Panc1 (cell line): ENCODE data around the gene MZT2B. TPM values are rescaled to one million over a fixed set of nuclear protein-coding genes. Genes with fewer than 3 reads are reported as not detected.
"Not testable (repeated sequence)": the region's sequence is repeated elsewhere in the genome, so short reads cannot be mapped to it uniquely, and the experiment has no call there.

Experiments used
- ATAC-seq: fragments of 200-7000 bp; cut with Tn5 transposase; 2 replicates; pipeline ENCODE4 v1.9.1; 2020; ENCODE audit warnings: mild to moderate bottlenecking, moderate library complexity
- BruUV-seq: library from RNA; stranded (reverse); fragments of 400-500 nt; replicated peaks from 2 replicates; lab custom pipeline; 2021; lab: Mats Ljungman, UMichigan
- CTCF ChIA-PET: fragments of 300-600 bp; sonication (Branson Sonifier 250); formaldehyde crosslinking; loops from one replicate; lab custom pipeline; 2022; ENCODE audit warnings: antibody characterized with exemption; lab: Charles Lee
- POLR2A ChIA-PET: fragments of 300-600 bp; sonication (Branson Sonifier 250); formaldehyde crosslinking; loops from one replicate; lab custom pipeline; 2022; ENCODE audit warnings: antibody characterized with exemption; lab: Charles Lee
- DNase-seq: peaks from one replicate; pipeline ENCODE4 v3.0.0-alpha.2; 2010; ENCODE audit warnings: low read depth, low spot score
- H3K27ac ChIP-seq: 2 replicates; pipeline ENCODE4 v1.5.1; 2011; ENCODE audit warnings: mild to moderate bottlenecking, low read length, inconsistent platforms
- H3K27me3 ChIP-seq: fragments of 200-500 bp; sonication (Bioruptor generic); 2 replicates; pipeline ENCODE4 v1.6.0; 2014; ENCODE audit warnings: low read length, inconsistent platforms; ENCODE audit not compliant: control insufficient read depth, insufficient read depth
- H3K36me3 ChIP-seq: fragments of 200-500 bp; sonication (Bioruptor generic); 2 replicates; pipeline ENCODE4 v1.5.1; 2014; ENCODE audit warnings: inconsistent platforms, mild to moderate bottlenecking, low read length, moderate library complexity; ENCODE audit not compliant: control insufficient read depth, insufficient read depth
- H3K4me1 ChIP-seq: 2 replicates; pipeline ENCODE4 v1.5.1; 2011; ENCODE audit warnings: inconsistent platforms, mild to moderate bottlenecking, low read length, moderate library complexity; ENCODE audit not compliant: control insufficient read depth, insufficient read depth
- H3K4me3 ChIP-seq, 2 experiments: 2 replicates each; pipeline ENCODE4 v1.5.1; 2011 to 2012; ENCODE audit warnings: low read depth in 2 of 2, low read length in 2 of 2, mild to moderate bottlenecking in 2 of 2, inconsistent platforms in 1 of 2, moderate library complexity in 1 of 2
- H3K9me3 ChIP-seq: fragments of 200-500 bp; sonication (Bioruptor generic); 2 replicates; pipeline ENCODE4 v1.5.1; 2014; ENCODE audit warnings: low read depth, mild to moderate bottlenecking, inconsistent platforms, low read length, moderate library complexity; ENCODE audit not compliant: control insufficient read depth, insufficient read depth
- POLR2AphosphoS5 ChIP-seq: IDR thresholded peaks from 2 replicates; pipeline ENCODE4 v1.6.1; 2012; ENCODE audit warnings: mild to moderate bottlenecking, low read depth, low read length, moderate library complexity
- REST ChIP-seq, 2 experiments: IDR thresholded peaks; 2 replicates each; pipeline ENCODE4 v1.6.1; 2011 to 2012; ENCODE audit warnings: low read depth in 2 of 2, control low read depth in 1 of 2, low read length in 1 of 2, mild to moderate bottlenecking in 1 of 2, moderate library complexity in 1 of 2; ENCODE audit not compliant: insufficient read depth in 1 of 2
- SIN3A ChIP-seq: IDR thresholded peaks from 2 replicates; pipeline ENCODE4 v1.6.1; 2012; ENCODE audit warnings: low read depth, mild to moderate bottlenecking, low read length, moderate library complexity, borderline replicate concordance; ENCODE audit not compliant: insufficient read depth
- TCF7L2 ChIP-seq: IDR thresholded peaks from 2 replicates; pipeline ENCODE4 v1.6.1; 2011; ENCODE audit warnings: mild to moderate bottlenecking, low read depth, low read length, inconsistent platforms
- in situ Hi-C: cut with HindIII; loops from 2 replicates; pipeline ENCODE4 v1.10.0; 2016; ENCODE audit warnings: low sequenced_read_pairs, low pct_unique_long_range_greater_than_20kb
- intact Hi-C: fragments of 100-400 bp; cut with micrococcal nuclease; formaldehyde crosslinking; loops from one replicate; pipeline ENCODE4 v1.10.0; 2022; ENCODE audit not compliant: unreplicated experiment
- total RNA-seq: library from RNA; stranded (reverse); gene quantifications from one replicate; pipeline ENCODE4 v1.2.1, GENCODE V29; 2021; ENCODE audit not compliant: unreplicated experiment
- TF ChIP-seq, protein P1 (sequence below): fragments of 450-650 bp; IDR thresholded peaks from 2 replicates; pipeline ENCODE4 v1.5.1; 2017; ENCODE audit warnings: mild to moderate bottlenecking

The MZT2B gene
- total RNA-seq, 1 experiment from 2014 or later = 305 TPM

- in situ Hi-C loops, H3K4me1 ChIP-seq, ATAC-seq, H3K4me3 ChIP-seq, H3K36me3 ChIP-seq, H3K27me3 ChIP-seq, CTCF ChIA-PET, intact Hi-C loops, H3K9me3 ChIP-seq, H3K27ac ChIP-seq, DNase-seq, BruUV-seq, POLR2A ChIA-PET: not testable (repeated sequence)
Measured at GRCh38 chr2:130230907-130231306, 48.8 kb downstream of the MZT2B start.

GRCh38 chr2:130231656-130232055 lies 49.6 kb downstream of the MZT2B start:
- no peak for DNase-seq
- Histone ChIP-seq H3K4me1 (no peaks in the 10 kb centered on the region), H3K36me3 (no peaks in the 10 kb centered on the region), H3K27ac (no peak overlapping the region), H3K27me3 (no peaks in the 10 kb centered on the region), H3K9me3 (no peaks in the 10 kb centered on the region), H3K4me3 (no peak overlapping the region)
- in situ Hi-C loops (no loop called here), intact Hi-C loops (no loop called here)
- CTCF ChIA-PET = interaction anchor here (0.6 kb wide), 1 partner anchor 50 kb away, joined by 5 read pairs; the partner anchor contains the start of gene SMPD4
- no peak for TF ChIP-seq SIN3A
- no peak for TF ChIP-seq REST (IDR thresholded peaks at IDR 0.05; ENCODE audit: insufficient read depth in 1 of 2, low read depth in 2 of 2, low read length in 1 of 2)
- no peak for TF ChIP-seq POLR2AphosphoS5
- TF ChIP-seq, protein P1, sequence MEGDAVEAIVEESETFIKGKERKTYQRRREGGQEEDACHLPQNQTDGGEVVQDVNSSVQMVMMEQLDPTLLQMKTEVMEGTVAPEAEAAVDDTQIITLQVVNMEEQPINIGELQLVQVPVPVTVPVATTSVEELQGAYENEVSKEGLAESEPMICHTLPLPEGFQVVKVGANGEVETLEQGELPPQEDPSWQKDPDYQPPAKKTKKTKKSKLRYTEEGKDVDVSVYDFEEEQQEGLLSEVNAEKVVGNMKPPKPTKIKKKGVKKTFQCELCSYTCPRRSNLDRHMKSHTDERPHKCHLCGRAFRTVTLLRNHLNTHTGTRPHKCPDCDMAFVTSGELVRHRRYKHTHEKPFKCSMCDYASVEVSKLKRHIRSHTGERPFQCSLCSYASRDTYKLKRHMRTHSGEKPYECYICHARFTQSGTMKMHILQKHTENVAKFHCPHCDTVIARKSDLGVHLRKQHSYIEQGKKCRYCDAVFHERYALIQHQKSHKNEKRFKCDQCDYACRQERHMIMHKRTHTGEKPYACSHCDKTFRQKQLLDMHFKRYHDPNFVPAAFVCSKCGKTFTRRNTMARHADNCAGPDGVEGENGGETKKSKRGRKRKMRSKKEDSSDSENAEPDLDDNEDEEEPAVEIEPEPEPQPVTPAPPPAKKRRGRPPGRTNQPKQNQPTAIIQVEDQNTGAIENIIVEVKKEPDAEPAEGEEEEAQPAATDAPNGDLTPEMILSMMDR = no peak
- no peak for TF ChIP-seq TCF7L2
- no peak for ATAC-seq
- BruUV-seq = no TSS peak
- POLR2A ChIA-PET = no interaction called here

DNA sequence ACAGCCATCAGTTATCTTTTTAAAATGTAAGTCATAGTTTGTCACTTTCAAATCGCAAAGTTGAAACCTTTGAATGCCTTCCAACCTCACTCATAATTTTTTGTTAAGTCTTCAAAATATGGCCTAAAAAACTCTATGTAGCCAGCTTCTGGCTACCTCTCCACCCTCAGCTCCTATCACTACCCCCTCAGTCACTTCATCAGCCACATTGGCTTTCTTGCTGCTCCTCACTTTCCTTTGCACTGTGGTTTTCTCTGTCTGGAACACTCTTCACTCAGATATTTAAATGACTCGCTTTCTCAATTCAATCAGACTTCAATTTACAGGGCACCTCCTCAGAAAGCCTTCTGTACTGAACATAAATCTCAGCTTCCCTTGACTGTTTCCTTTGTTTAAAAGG lies 51.0 kb downstream of the MZT2B start:
- POLR2A ChIA-PET, H3K36me3 ChIP-seq, H3K27ac ChIP-seq, in situ Hi-C loops, ATAC-seq, CTCF ChIA-PET, H3K4me1 ChIP-seq, H3K27me3 ChIP-seq, H3K9me3 ChIP-seq, DNase-seq, H3K4me3 ChIP-seq, intact Hi-C loops, BruUV-seq: not testable (repeated sequence)

GRCh38 chr2:130239581-130239980 lies 57.5 kb downstream of the MZT2B start:
- H3K4me3 ChIP-seq, H3K27me3 ChIP-seq, POLR2A ChIA-PET, BruUV-seq, ATAC-seq, H3K9me3 ChIP-seq, in situ Hi-C loops, H3K4me1 ChIP-seq, DNase-seq, H3K36me3 ChIP-seq, intact Hi-C loops: not testable (repeated sequence)
- CTCF ChIA-PET = interaction anchor here (0.7 kb wide), 1 partner anchor 88 kb away, joined by 3 read pairs; no protein-coding TSS in a partner anchor
- 0 out of 2 replicates have a peak overlapping the region, but pooled peaks have one; percentile 9 for H3K27ac ChIP-seq
